Choroid plexus epithelial cell (primary cell): ENCODE data around the gene DHX30.
"Not testable (repeated sequence)": the region's sequence is repeated elsewhere in the genome, so short reads cannot be mapped to it uniquely, and the experiment has no call there.

Source experiments
- DNase-seq: peaks from one replicate; pipeline ENCODE4 v3.0.0-alpha.2; 2010; ENCODE audit warnings: low read depth
- H3K4me3 ChIP-seq: 2 replicates; pipeline ENCODE4 v1.5.1; 2011; ENCODE audit warnings: low read depth, mild to moderate bottlenecking, control low read depth, low read length, moderate library complexity
- CTCF ChIP-seq: conservative IDR thresholded peaks from 2 replicates; pipeline ENCODE4 v1.5.1; 2011; ENCODE audit warnings: low read depth, mild to moderate bottlenecking, control low read depth, inconsistent platforms, low read length, moderate library complexity

Gene DHX30

GRCh38 chr3:47813551-47814177 lies 10.7 kb downstream of the DHX30 start:
- no peak for DNase-seq
- H3K4me3 ChIP-seq, result no peak overlapping the region
- no peak for TF ChIP-seq CTCF

DNA sequence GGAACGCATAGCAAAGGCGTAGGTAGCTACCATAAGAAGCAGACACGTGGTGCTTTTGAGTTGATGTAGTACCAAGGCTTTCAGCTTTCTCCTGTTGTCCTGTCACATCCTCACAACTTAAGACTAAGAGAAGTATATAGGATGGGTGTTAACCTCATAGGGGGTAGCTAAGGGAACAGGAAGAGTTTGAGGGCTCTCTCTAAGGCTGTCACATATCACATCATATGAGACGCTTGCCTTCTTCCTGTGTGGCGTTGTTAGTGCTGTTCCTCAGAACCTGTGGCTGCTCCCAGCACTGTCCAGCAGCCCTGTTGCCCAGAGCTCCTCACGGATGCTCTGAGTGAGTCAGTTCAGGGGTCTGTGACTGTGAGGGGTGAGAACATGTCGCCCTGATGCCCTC lies 14.7 kb downstream of the DHX30 start:
- no peak for DNase-seq
- no peak for TF ChIP-seq CTCF
- H3K4me3 ChIP-seq, result no peak overlapping the region

- DNase-seq, result peak; percentile 89
- TF ChIP-seq CTCF, result peak; percentile 51
Measured at GRCh38 chr3:47824541-47825473, 21.9 kb downstream of the DHX30 start.

DNA sequence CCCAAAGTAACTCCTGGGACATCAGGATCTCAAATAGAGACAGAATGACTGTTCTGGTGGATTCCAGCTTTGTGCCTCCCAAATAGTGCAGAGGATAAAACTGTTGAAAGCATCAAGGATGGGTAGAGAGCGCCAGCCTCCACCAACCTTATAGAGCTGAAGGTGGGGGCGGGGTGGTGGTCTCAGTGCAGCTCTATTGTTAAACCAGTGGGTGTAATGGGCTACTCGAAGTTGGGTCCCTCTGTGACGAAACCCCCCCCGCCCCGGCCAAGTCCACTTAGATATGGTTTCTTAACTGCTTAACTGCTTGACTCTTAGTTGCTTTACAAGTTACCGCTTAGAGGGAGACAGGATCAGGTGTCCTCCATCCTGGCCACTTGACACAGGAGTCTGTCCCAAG lies 22.7 kb downstream of the DHX30 start:
- TF ChIP-seq CTCF, result no peak
- DNase-seq, result no peak
- H3K4me3 ChIP-seq, result peak overlapping the region; percentile 93

More at GRCh38 chr3:47824541-47825473, 21.9 kb downstream of the DHX30 start:
- peak overlapping the region; percentile 93 for H3K4me3 ChIP-seq

GRCh38 chr3:47829482-47829881 lies 26.5 kb downstream of the DHX30 start:
- H3K4me3 ChIP-seq, DNase-seq: not testable (repeated sequence)

DNA sequence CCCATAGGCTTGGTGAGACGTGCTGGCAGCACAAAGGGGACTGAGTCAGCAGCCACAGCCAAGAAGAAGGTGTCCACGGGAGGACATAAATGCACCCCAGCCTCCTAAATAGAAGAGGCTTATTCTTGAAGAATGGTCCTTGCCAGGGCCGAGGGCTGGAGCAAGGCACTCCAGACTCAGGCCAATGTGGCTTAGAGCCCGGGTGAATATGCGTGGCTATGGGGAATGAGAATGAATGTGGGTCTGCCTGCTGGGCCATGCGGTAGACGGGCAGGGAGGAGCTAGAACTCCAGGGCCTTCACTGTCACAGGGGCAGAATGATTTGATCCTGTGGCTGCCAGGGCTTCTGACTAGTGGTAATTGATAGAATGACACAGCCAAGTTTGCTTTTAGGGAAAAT lies 34.0 kb downstream of the DHX30 start:
- TF ChIP-seq CTCF, result no peak
- no peak for DNase-seq
- H3K4me3 ChIP-seq, result no peak overlapping the region

- TF ChIP-seq CTCF, result no peak
- DNase-seq, result no peak
- no peak overlapping the region for H3K4me3 ChIP-seq
Measured at GRCh38 chr3:47838503-47838902, 35.6 kb downstream of the DHX30 start.
